Common myeloid progenitor, CD34-positive (primary cell): ENCODE measurements around the gene GPBAR1.
A peak's percentile ranks its signal among the peaks of the same experiment; 100 is the strongest.

Experiments used
- CTCF ChIA-PET: fragments of 350-600 bp; sonication (Branson Sonifier 250); formaldehyde crosslinking; loops from one replicate; lab custom pipeline; 2021; ENCODE audit warnings: antibody characterized with exemption; lab: Charles Lee
- POLR2A ChIA-PET: fragments of 350-600 bp; sonication (Branson Sonifier 250); formaldehyde crosslinking; loops from one replicate; lab custom pipeline; 2021; ENCODE audit warnings: antibody characterized with exemption; lab: Charles Lee
- DNase-seq, 3 donors: peaks; one replicate each; pipeline versions ENCODE4 v3.0.0 to v3.0.0-alpha.2; 2013
- H3K27ac ChIP-seq, 2 experiments: 1 replicate in 1 of 2; 2 replicates in 1 of 2; pipeline ENCODE4 v1.7.0; 2013; ENCODE audit warnings: inconsistent platforms in 2 of 2, low read length in 2 of 2, mild to moderate bottlenecking in 2 of 2, low read depth in 1 of 2, moderate library complexity in 1 of 2; ENCODE audit not compliant: severe bottlenecking in 2 of 2, insufficient read depth in 1 of 2, poor library complexity in 1 of 2
- H3K27me3 ChIP-seq, 5 experiments: replicated peaks in 2 of 5; 1 replicate in 3 of 5; 2 replicates in 2 of 5; pipeline versions ENCODE4 v1.6.1 to v1.7.0; 2013; ENCODE audit warnings: low read length in 4 of 5, mild to moderate bottlenecking in 2 of 5, moderate library complexity in 2 of 5, inconsistent platforms in 1 of 5; ENCODE audit not compliant: insufficient read depth in 5 of 5, control insufficient read depth in 4 of 5
- H3K36me3 ChIP-seq, 4 experiments: 1 replicate in 2 of 4; 2 replicates in 2 of 4; pipeline versions ENCODE4 v1.6.1 to v1.7.0; 2013; ENCODE audit warnings: low read length in 3 of 4, control low read depth in 1 of 4, mild to moderate bottlenecking in 1 of 4; ENCODE audit not compliant: control insufficient read depth in 4 of 4, insufficient read depth in 4 of 4
- H3K4me1 ChIP-seq, 4 experiments: 1 replicate in 3 of 4; 2 replicates in 1 of 4; pipeline versions ENCODE4 v1.6.1 to v1.7.1; 2013; ENCODE audit warnings: low read length in 3 of 4, mild to moderate bottlenecking in 3 of 4, control low read depth in 1 of 4, inconsistent platforms in 1 of 4, moderate library complexity in 1 of 4; ENCODE audit not compliant: control insufficient read depth in 4 of 4, insufficient read depth in 4 of 4; ENCODE audit errors: control extremely low read depth in 1 of 4
- H3K4me3 ChIP-seq, 7 experiments: 1 replicate in 4 of 7; 2 replicates in 3 of 7; pipeline versions ENCODE4 v1.5.1 to v1.7.0; 2013; ENCODE audit warnings: mild to moderate bottlenecking in 7 of 7, low read length in 6 of 7, moderate library complexity in 6 of 7, inconsistent platforms in 2 of 7, low read depth in 2 of 7, control low read depth in 1 of 7; ENCODE audit not compliant: insufficient read depth in 4 of 7, control insufficient read depth in 1 of 7; ENCODE audit errors: extremely low read depth in 1 of 7
- H3K9me3 ChIP-seq, 5 experiments: 1 replicate in 4 of 5; 2 replicates in 1 of 5; pipeline versions ENCODE4 v1.6.1 to v1.7.1; 2013; ENCODE audit warnings: low read length in 4 of 5, mild to moderate bottlenecking in 2 of 5, inconsistent platforms in 1 of 5, low read depth in 1 of 5, moderate library complexity in 1 of 5; ENCODE audit not compliant: control insufficient read depth in 4 of 5, insufficient read depth in 2 of 5; ENCODE audit errors: control extremely low read depth in 1 of 5
- WGBS: methylation state at CpG from one replicate; pipeline ENCODE4 v1.1.5; 2013; ENCODE audit not compliant: insufficient coverage; 5-methylcytosine and 5-hydroxymethylcytosine counted together

Gene GPBAR1

GRCh38 chr2:218235017-218235416, 25.8 kb upstream of the GPBAR1 start:
- POLR2A ChIA-PET: no interaction called here
- Histone ChIP-seq H3K27ac (peak overlapping the region in 1 of 2 experiments; percentile 22), H3K9me3 (no peaks in the 10 kb centered on the region), H3K27me3 (no peaks in the 10 kb centered on the region), H3K36me3 (peaks cover 34 to 90% (median 68%) of the 10 kb centered on the region in 4 experiments), H3K4me1 (peaks cover 10 to 14% (median 11%) of the 10 kb centered on the region in 4 experiments), H3K4me3 (no peak overlapping the region)
- no CpG with 5 or more reads among the region's 2 CpGs for WGBS
- no peak for DNase-seq
- CTCF ChIA-PET: interaction anchor here (1.2 to 7.3 kb wide), 2 partner anchors 13 to 14 kb away, joined by 3 to 59 read pairs; no protein-coding TSS in a partner anchor

DNA sequence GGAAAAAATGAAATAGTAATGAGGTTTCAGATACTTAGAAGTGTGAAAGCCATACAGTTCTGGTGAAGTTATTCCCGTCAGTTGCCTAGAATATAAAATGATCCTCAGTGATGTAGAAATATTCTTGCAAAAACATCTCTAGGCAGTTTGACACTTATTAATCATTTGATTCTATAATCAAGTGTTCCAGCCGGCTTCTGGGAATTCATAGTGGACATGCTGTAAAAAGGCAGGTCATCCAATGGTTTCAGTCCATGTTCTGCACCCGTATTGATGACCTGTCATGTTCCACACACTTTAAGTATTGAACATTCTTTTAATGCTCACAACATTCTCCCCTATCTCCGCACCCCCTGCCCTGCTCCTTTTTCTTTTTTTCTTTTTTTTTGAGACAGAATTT, 24.0 kb upstream of the GPBAR1 start:
- no peaks in the 10 kb centered on the region for H3K4me1 ChIP-seq
- no peak for DNase-seq
- WGBS: 96% methylated on average over 3 of the region's 4 CpGs
- no peak overlapping the region for H3K4me3 ChIP-seq
- H3K9me3 ChIP-seq: no peaks in the 10 kb centered on the region
- POLR2A ChIA-PET: no interaction called here
- CTCF ChIA-PET: interaction anchor here (1.1 kb wide), 1 partner anchor 34 kb away, joined by 3 read pairs; the partner anchor contains the start of genes AAMP and PNKD
- no peaks in the 10 kb centered on the region for H3K27me3 ChIP-seq
- H3K36me3 ChIP-seq: peaks cover 37 to 89% (median 65%) of the 10 kb centered on the region in 4 experiments
- no peak overlapping the region for H3K27ac ChIP-seq

GRCh38 chr2:218238887-218239286, 21.9 kb upstream of the GPBAR1 start:
- Histone ChIP-seq H3K27me3 (no peaks in the 10 kb centered on the region), H3K9me3 (no peaks in the 10 kb centered on the region), H3K36me3 (peaks cover 35 to 91% (median 67%) of the 10 kb centered on the region in 4 experiments), H3K4me3 (no peak overlapping the region), H3K27ac (no peak overlapping the region), H3K4me1 (no peaks in the 10 kb centered on the region)
- ChIA-PET CTCF (interaction anchor here (1.7 kb wide), 1 partner anchor 51 kb away, joined by 6 read pairs; no protein-coding TSS in a partner anchor), POLR2A (no interaction called here)
- WGBS: no CpG with 5 or more reads among the region's 1 CpG
- DNase-seq: no peak

DNA sequence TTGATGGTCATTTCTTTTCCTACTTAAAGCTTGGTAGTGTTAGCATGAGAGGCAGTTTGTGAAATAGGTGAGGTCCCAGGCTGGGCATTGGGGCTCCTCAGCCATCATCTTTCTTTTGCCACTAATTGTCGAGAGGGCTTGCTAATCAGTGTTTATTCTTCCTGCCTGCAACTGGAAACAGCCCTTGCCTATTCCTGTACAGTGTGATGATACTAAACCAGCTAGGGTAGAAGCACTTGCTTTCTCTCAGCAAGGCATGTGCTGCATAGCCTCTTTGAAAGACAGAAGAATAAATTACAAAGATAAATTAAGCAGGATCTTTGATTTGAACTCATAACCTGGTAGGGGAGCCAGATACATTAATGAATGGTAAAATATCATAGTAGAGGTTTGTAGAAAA, 16.6 kb upstream of the GPBAR1 start:
- WGBS: 100% methylated on average over 1 of the region's 1 CpG
- CTCF ChIA-PET: interaction anchor here (1.0 to 3.6 kb wide), 7 partner anchors 9 to 59 kb away, joined by 3 to 18 read pairs (median 5); no protein-coding TSS in a partner anchor
- Histone ChIP-seq H3K9me3 (no peaks in the 10 kb centered on the region), H3K27ac (no peak overlapping the region), H3K27me3 (no peaks in the 10 kb centered on the region), H3K4me3 (no peak overlapping the region), H3K36me3 (peaks cover 31 to 91% (median 70%) of the 10 kb centered on the region in 4 experiments), H3K4me1 (no peaks in the 10 kb centered on the region)
- no peak for DNase-seq
- POLR2A ChIA-PET: interaction anchor here (1.5 kb wide), 1 partner anchor 13 kb away, joined by 3 read pairs; no protein-coding TSS in a partner anchor

DNA sequence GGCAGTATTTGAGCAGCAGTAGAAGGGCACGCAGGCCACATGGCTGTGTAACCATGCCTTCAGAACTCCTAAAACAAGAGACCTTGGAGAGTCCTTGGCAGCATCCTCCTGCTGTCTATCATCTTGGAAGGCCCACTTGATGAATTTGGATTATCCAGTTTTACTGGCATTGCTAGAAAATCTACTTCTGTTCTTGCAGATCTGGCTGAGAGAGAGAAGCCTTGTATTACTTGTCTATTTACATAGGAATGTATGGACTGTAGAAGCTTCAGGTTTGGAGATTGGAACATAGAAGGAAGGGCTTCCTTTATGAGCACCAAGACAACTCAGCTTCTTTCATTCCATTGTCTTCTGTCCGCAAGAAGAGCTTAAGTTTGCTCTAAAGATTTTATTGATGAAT, 16.1 kb upstream of the GPBAR1 start:
- H3K36me3 ChIP-seq: peaks cover 33 to 92% (median 71%) of the 10 kb centered on the region in 4 experiments

DNA sequence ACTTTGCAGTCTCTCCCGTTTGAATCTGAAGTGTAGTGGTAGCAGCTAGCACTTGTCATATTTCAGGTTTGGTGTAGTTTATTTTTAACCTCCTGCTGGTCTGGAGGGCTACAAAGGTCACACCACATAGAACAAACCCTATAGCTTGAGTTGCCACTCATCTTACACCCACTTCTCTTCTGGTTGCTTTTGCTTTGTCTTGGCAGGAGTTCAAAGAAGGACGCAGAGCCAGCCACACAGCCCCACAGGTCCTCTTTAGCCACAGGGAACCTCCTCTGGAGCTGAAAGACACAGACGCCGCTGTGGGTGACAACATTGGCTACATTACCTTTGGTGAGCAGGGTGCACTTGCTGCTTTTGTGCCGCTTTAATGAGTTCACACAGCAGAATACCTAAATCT, 15.6 kb upstream of the GPBAR1 start:
- no peak for DNase-seq
- no peaks in the 10 kb centered on the region for H3K27me3 ChIP-seq
- ChIA-PET POLR2A (interaction anchor here (1.5 kb wide), 1 partner anchor 12 kb away, joined by 3 read pairs; no protein-coding TSS in a partner anchor), CTCF (interaction anchor here (0.7 to 3.6 kb wide), 5 partner anchors 10 to 60 kb away, joined by 3 to 18 read pairs (median 4); no protein-coding TSS in a partner anchor)
- no peak overlapping the region for H3K4me3 ChIP-seq
- no peaks in the 10 kb centered on the region for H3K9me3 ChIP-seq
- WGBS: 98% methylated on average over 4 of the region's 5 CpGs
- peaks cover 34 to 93% (median 74%) of the 10 kb centered on the region in 4 experiments for H3K36me3 ChIP-seq
- no peak overlapping the region for H3K27ac ChIP-seq
- no peaks in the 10 kb centered on the region for H3K4me1 ChIP-seq

More for the DNA sequence above, 16.1 kb upstream of the GPBAR1 start:
- Histone ChIP-seq H3K27ac (no peak overlapping the region), H3K9me3 (no peaks in the 10 kb centered on the region), H3K4me1 (no peaks in the 10 kb centered on the region), H3K4me3 (no peak overlapping the region), H3K27me3 (no peaks in the 10 kb centered on the region)
- no peak for DNase-seq
- ChIA-PET CTCF (interaction anchor here (1.2 to 3.6 kb wide), 5 partner anchors 8 to 59 kb away, joined by 3 to 18 read pairs (median 5); no protein-coding TSS in a partner anchor), POLR2A (interaction anchor here (1.5 kb wide), 1 partner anchor 12 kb away, joined by 3 read pairs; no protein-coding TSS in a partner anchor)
- 100% methylated on average over 1 of the region's 2 CpGs for WGBS

DNA sequence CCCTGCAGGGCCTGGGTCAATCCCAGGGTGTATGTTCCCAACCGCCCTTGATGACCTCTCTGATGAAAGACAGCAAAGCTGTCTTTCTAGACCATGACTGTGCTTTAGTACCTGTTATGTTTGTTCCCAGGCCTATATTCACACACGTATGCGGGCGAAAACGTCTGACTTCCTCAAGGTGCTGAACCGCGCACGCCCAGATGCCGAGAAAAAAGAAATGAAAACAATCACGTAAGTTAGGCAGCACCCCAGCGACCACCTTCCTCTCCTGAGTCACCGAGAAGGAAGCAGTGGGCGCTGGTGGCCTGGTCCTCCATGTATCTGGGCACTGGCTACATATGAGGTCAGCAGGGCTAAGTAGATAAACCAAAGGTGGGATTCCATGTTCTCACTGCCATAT, 11.1 kb upstream of the GPBAR1 start:
- POLR2A ChIA-PET: no interaction called here

More for the DNA sequence above, 11.1 kb upstream of the GPBAR1 start:
- no peaks in the 10 kb centered on the region for H3K9me3 ChIP-seq
- CTCF ChIA-PET: no interaction called here
- peaks cover 49 to 94% (median 68%) of the 10 kb centered on the region in 4 experiments for H3K36me3 ChIP-seq
- 95% methylated on average over 13 of the region's 13 CpGs for WGBS
- no peak overlapping the region for H3K4me3 ChIP-seq
- no peak overlapping the region for H3K27ac ChIP-seq
- no peaks in the 10 kb centered on the region for H3K27me3 ChIP-seq
- peaks cover 0 to 13% (median 9%) of the 10 kb centered on the region in 4 experiments for H3K4me1 ChIP-seq
- no peak for DNase-seq
